HepG2 (cell line): ENCODE results near the gene FAM216A.

Source experiments
- BRCA1 ChIP-seq: sonication (generic); formaldehyde crosslinking; IDR thresholded peaks from 2 replicates; pipeline ENCODE4 v1.4.0; 2020; ENCODE audit warnings: missing genetic modification reagents
- BRF2 ChIP-seq: sonication (generic); formaldehyde crosslinking; IDR thresholded peaks from 2 replicates; pipeline ENCODE4 v1.8.1; 2022; ENCODE audit warnings: mild to moderate bottlenecking, missing genetic modification reagents
- CREB1 ChIP-seq, 2 experiments: fragments of 450-650 bp in 1 of 2; IDR thresholded peaks; 2 replicates each; pipeline ENCODE4 v1.6.1; 2016 to 2017; ENCODE audit warnings: control low read depth in 1 of 2, mild to moderate bottlenecking in 1 of 2, missing compliant biosample characterization in 1 of 2, missing genetic modification characterization in 1 of 2
- E2F1 ChIP-seq: sonication (generic); formaldehyde crosslinking; IDR thresholded peaks from 2 replicates; pipeline ENCODE4 v1.5.0; 2020; ENCODE audit warnings: missing genetic modification reagents
- JUN ChIP-seq: sonication (generic); formaldehyde crosslinking; IDR thresholded peaks from 2 replicates; pipeline ENCODE4 v1.4.0; 2020; ENCODE audit warnings: mild to moderate bottlenecking, missing genetic modification reagents
- MXD3 ChIP-seq: IDR thresholded peaks from 2 replicates; pipeline ENCODE4 v1.6.1; 2016; ENCODE audit warnings: mild to moderate bottlenecking, missing biosample characterization, missing genetic modification reagents
- NR3C1 ChIP-seq: sonication (generic); formaldehyde crosslinking; IDR thresholded peaks from 2 replicates; pipeline ENCODE4 v1.4.0; 2020; ENCODE audit warnings: missing genetic modification reagents
- STAT6 ChIP-seq: sonication (generic); formaldehyde crosslinking; IDR thresholded peaks from 2 replicates; pipeline ENCODE4 v1.4.0; 2020; ENCODE audit warnings: missing genetic modification reagents, mild to moderate bottlenecking, borderline replicate concordance
- TAF15 ChIP-seq: fragments of 200-400 bp; formaldehyde crosslinking; IDR thresholded peaks from one replicate; pipeline ENCODE4 v1.6.1; 2018; ENCODE audit warnings: mild to moderate bottlenecking, low read depth, low read length; ENCODE audit not compliant: poor library complexity, severe bottlenecking
- ZNF12 ChIP-seq: sonication (generic); formaldehyde crosslinking; IDR thresholded peaks from 2 replicates; pipeline ENCODE4 v1.5.0; 2020; ENCODE audit warnings: missing genetic modification reagents
- ZNF501 ChIP-seq: sonication (generic); formaldehyde crosslinking; IDR thresholded peaks from 2 replicates; pipeline ENCODE4 v1.5.1; 2020; ENCODE audit warnings: mild to moderate bottlenecking, moderate library complexity, missing genetic modification reagents

GRCh38 chr12:110501399-110501751 lies 32.7 kb downstream of the FAM216A start:
- TF ChIP-seq MXD3 (CRISPR knock-in tag) (no peak), TAF15 (no peak), ZNF501 (CRISPR knock-in tag) (no peak), CREB1 (IDR thresholded peaks at IDR 0.05) (no peak), CREB1 (CRISPR knock-in tag; IDR thresholded peaks at IDR 0.05) (no peak), BRF2 (no peak), STAT6 (CRISPR knock-in tag) (no peak), ZNF12 (CRISPR knock-in tag) (no peak), NR3C1 (CRISPR knock-in tag) (no peak), JUN (CRISPR knock-in tag) (no peak), BRCA1 (CRISPR knock-in tag) (no peak), E2F1 (CRISPR knock-in tag) (no peak)
